WTC11 (cell line): Measurements from ENCODE around the gene ANKRA2. TPM values are rescaled to one million over a fixed set of nuclear protein-coding genes. Genes with fewer than 3 reads are reported as not detected.

ENCODE experiments used
- ATAC-seq: fragments of 200-7000 bp; cut with Tn5 transposase; 2 replicates; pipeline ENCODE4 v1.10.0; 2021; ENCODE audit warnings: mild to moderate bottlenecking, moderate library complexity
- CTCF ChIA-PET: fragments of 300-600 bp; sonication (Branson Sonifier 250); formaldehyde crosslinking; loops from one replicate; lab custom pipeline; 2021; ENCODE audit warnings: antibody characterized with exemption; lab: Charles Lee
- POLR2A ChIA-PET: fragments of 350-600 bp; sonication (Branson Sonifier 250); formaldehyde crosslinking; loops from one replicate; lab custom pipeline; 2021; ENCODE audit warnings: antibody characterized with exemption; lab: Charles Lee
- DNase-seq: peaks from one replicate; pipeline ENCODE4 v3.0.0; 2021; ENCODE audit warnings: low spot score
- H3K27ac Mint-ChIP-seq: 2 replicates; pipeline ENCODE4 v1.8.0; 2021; ENCODE audit warnings: mixed read lengths
- H3K27me3 Mint-ChIP-seq: 2 replicates; pipeline ENCODE4 v1.8.0; 2021; ENCODE audit warnings: low read depth, mild to moderate bottlenecking, moderate library complexity, mixed read lengths
- H3K36me3 Mint-ChIP-seq: 2 replicates; pipeline ENCODE4 v1.8.0; 2021; ENCODE audit warnings: mixed read lengths
- H3K4me1 Mint-ChIP-seq: 2 replicates; pipeline ENCODE4 v1.8.0; 2022; ENCODE audit warnings: mixed read lengths
- H3K4me3 Mint-ChIP-seq: 2 replicates; pipeline ENCODE4 v1.8.0; 2021; ENCODE audit warnings: mild to moderate bottlenecking, moderate library complexity, mixed read lengths
- H3K9me3 Mint-ChIP-seq: 2 replicates; pipeline ENCODE4 v1.8.0; 2021; ENCODE audit warnings: mixed read lengths
- CTCF ChIP-seq: fragments of 200-600 bp; IDR thresholded peaks from 2 replicates; pipeline ENCODE4 v1.8.0; 2022; ENCODE audit warnings: antibody characterized with exemption
- E2F5 ChIP-seq: sonication (generic); formaldehyde crosslinking; IDR thresholded peaks from 2 replicates; pipeline ENCODE4 v1.8.1; 2022; ENCODE audit warnings: mild to moderate bottlenecking, moderate library complexity, missing genetic modification reagents
- EMX1 ChIP-seq: fragments of 250-450 bp; sonication (Bioruptor Pico); IDR thresholded peaks from 2 replicates; pipeline ENCODE4 v1.8.0; 2021; ENCODE audit warnings: mild to moderate bottlenecking
- ETV6 ChIP-seq: sonication (generic); formaldehyde crosslinking; IDR thresholded peaks from 2 replicates; pipeline ENCODE4 v1.8.1; 2022; ENCODE audit warnings: mild to moderate bottlenecking, missing genetic modification reagents
- FOXP1 ChIP-seq: sonication (generic); formaldehyde crosslinking; IDR thresholded peaks from 2 replicates; pipeline ENCODE4 v1.8.0; 2022; ENCODE audit warnings: missing genetic modification reagents, mild to moderate bottlenecking, moderate library complexity, borderline replicate concordance
- MXD4 ChIP-seq: fragments of 250-450 bp; sonication (Bioruptor Pico); IDR thresholded peaks from 2 replicates; pipeline ENCODE4 v1.8.0; 2021; ENCODE audit warnings: mild to moderate bottlenecking, moderate library complexity, borderline replicate concordance
- NFYB ChIP-seq: sonication (generic); formaldehyde crosslinking; conservative IDR thresholded peaks from 2 replicates; pipeline ENCODE4 v1.8.0; 2022; ENCODE audit warnings: low read depth, missing genetic modification reagents
- OVOL2 ChIP-seq: fragments of 250-450 bp; sonication (Bioruptor Pico); IDR thresholded peaks from 2 replicates; pipeline ENCODE4 v1.9.0; 2021; ENCODE audit warnings: mild to moderate bottlenecking, borderline replicate concordance
- PREB ChIP-seq: sonication (generic); formaldehyde crosslinking; IDR thresholded peaks from 2 replicates; pipeline ENCODE4 v1.8.1; 2022; ENCODE audit warnings: mild to moderate bottlenecking, missing genetic modification reagents, moderate library complexity, borderline replicate concordance
- PRRX2 ChIP-seq: fragments of 250-450 bp; sonication (Bioruptor Pico); IDR thresholded peaks from 2 replicates; pipeline ENCODE4 v1.8.0; 2021; ENCODE audit warnings: mild to moderate bottlenecking
- SOX15 ChIP-seq: fragments of 250-450 bp; sonication (Bioruptor Pico); IDR thresholded peaks from 2 replicates; pipeline ENCODE4 v1.9.0; 2021; ENCODE audit warnings: mild to moderate bottlenecking
- SP1 ChIP-seq: sonication (generic); formaldehyde crosslinking; conservative IDR thresholded peaks from 2 replicates; pipeline ENCODE4 v1.8.1; 2022; ENCODE audit warnings: missing genetic modification reagents
- TEAD4 ChIP-seq: sonication (generic); formaldehyde crosslinking; IDR thresholded peaks from 2 replicates; pipeline ENCODE4 v1.8.0; 2022; ENCODE audit warnings: mild to moderate bottlenecking, missing genetic modification reagents
- ZNF121 ChIP-seq: sonication (generic); formaldehyde crosslinking; IDR thresholded peaks from 2 replicates; pipeline ENCODE4 v1.8.0; 2023; ENCODE audit warnings: missing genetic modification reagents
- ZNF281 ChIP-seq: sonication (generic); formaldehyde crosslinking; IDR thresholded peaks from 2 replicates; pipeline ENCODE4 v1.8.0; 2023; ENCODE audit warnings: mild to moderate bottlenecking, missing genetic modification reagents
- total RNA-seq: library from RNA; stranded (reverse); gene quantifications from 3 replicates; pipeline ENCODE4 v1.2.3, GENCODE V29; 2021
- TF ChIP-seq, protein P1 (sequence below): sonication (generic); formaldehyde crosslinking; IDR thresholded peaks from 2 replicates; pipeline ENCODE4 v1.8.1; 2023; ENCODE audit warnings: mild to moderate bottlenecking, missing genetic modification reagents, moderate library complexity
- TF ChIP-seq, protein P2 (sequence below): sonication (generic); formaldehyde crosslinking; IDR thresholded peaks from 2 replicates; pipeline ENCODE4 v1.8.0; 2023; ENCODE audit warnings: missing genetic modification reagents, mild to moderate bottlenecking, borderline replicate concordance

Gene ANKRA2
- total RNA-seq, 1 experiment from 2014 or later = 17.7 TPM

DNA sequence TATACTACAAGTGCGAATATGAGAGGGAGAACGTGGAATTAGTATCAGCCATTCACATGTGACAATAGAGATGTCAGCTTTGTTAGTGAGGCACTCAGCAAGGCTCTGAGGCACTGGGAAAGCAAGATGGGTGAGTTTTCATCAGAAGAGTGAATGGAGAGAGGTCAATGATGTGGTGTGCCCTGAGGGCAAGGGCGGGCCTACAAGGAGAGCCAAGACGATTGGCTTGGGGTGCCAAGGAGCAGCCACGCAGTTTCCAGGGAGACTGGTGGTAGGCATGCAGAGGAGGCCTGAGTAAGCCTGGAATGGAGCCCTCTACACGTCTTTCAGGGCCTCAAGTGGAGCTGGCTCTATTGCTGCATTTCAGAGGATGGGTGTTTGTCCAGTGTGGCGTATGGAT is 42.5 kb downstream of the ANKRA2 start:
- DNase-seq (no peak), ATAC-seq (no peak)
- Mint-ChIP-seq H3K4me3 (no peak overlapping the region), H3K27ac (no peak overlapping the region), H3K27me3 (no peaks in the 10 kb centered on the region), H3K9me3 (no peaks in the 10 kb centered on the region), H3K4me1 (peaks cover 9% of the 10 kb centered on the region), H3K36me3 (no peaks in the 10 kb centered on the region)
- CTCF ChIA-PET = interaction anchor here (1.2 kb wide), 1 partner anchor 36 kb away, joined by 3 read pairs; no protein-coding TSS in a partner anchor
- POLR2A ChIA-PET = no interaction called here
- no peak for TF ChIP-seq SP1 (CRISPR knock-in tag)
- no peak for TF ChIP-seq FOXP1 (CRISPR knock-in tag)
- TF ChIP-seq EMX1 = no peak
- no peak for TF ChIP-seq PRRX2 (CRISPR knock-in tag)
- no peak for TF ChIP-seq ETV6
- TF ChIP-seq, protein P1, sequence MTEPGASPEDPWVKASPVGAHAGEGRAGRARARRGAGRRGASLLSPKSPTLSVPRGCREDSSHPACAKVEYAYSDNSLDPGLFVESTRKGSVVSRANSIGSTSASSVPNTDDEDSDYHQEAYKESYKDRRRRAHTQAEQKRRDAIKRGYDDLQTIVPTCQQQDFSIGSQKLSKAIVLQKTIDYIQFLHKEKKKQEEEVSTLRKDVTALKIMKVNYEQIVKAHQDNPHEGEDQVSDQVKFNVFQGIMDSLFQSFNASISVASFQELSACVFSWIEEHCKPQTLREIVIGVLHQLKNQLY (CRISPR knock-in tag) = no peak
- no peak for TF ChIP-seq OVOL2 (CRISPR knock-in tag)
- no peak for TF ChIP-seq ZNF281 (CRISPR knock-in tag)

DNA sequence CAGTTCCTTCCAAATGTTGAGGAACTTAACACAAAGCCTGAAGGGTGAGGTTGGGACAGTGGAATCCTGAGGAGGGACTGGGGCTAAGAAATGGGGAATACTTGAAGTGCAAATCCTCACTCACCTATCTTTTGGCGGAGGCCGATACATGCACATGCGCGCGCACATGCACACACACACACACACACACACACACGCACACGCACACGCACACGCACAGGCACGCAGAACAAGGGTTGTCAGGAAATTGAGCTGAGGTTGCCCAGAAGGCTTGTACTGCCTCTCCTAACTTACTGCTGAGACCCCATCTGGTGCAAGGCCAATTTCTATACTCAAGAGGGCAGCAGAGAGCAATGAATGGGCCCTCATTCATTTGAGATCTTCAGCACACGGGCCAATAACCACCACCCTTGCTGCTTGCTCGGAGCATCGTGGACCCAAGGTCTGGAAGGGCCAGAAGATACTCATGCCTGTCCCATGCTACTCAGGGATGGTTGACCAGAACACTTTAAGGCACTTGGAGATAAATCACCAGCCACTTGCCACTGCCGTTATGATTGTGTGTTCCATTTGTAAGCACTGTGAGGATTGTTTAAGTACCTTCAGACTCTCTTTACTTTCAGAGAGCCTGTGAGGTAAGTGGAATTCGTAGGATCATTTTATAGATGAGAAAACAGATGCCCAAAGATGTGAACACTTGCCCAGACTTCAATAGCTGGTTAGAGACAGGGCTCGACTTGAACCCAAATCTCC is 45.7 kb downstream of the ANKRA2 start:
- ChIA-PET CTCF (interaction anchor here (0.6 to 2.2 kb wide), 18 partner anchors 9 to 318 kb away, joined by 3 to 14 read pairs (median 4); partner anchors contain the start of gene FOXD1), POLR2A (interaction anchor here (1.4 kb wide), 1 partner anchor 17 kb away, joined by 4 read pairs; no protein-coding TSS in a partner anchor)
- peak; percentile 97 for TF ChIP-seq ZNF121
- TF ChIP-seq TEAD4 (CRISPR knock-in tag) = no peak
- TF ChIP-seq SOX15 (CRISPR knock-in tag) = no peak
- TF ChIP-seq CTCF = peak; percentile 74
- Mint-ChIP-seq H3K27me3 (no peaks in the 10 kb centered on the region), H3K4me1 (peaks cover 15% of the 10 kb centered on the region), H3K9me3 (no peaks in the 10 kb centered on the region), H3K27ac (no peak overlapping the region), H3K36me3 (no peaks in the 10 kb centered on the region), H3K4me3 (no peak overlapping the region; the same call in 1 of the 2 replicates)
- peak; percentile 77 for DNase-seq
- ATAC-seq = peak; percentile 98

DNA sequence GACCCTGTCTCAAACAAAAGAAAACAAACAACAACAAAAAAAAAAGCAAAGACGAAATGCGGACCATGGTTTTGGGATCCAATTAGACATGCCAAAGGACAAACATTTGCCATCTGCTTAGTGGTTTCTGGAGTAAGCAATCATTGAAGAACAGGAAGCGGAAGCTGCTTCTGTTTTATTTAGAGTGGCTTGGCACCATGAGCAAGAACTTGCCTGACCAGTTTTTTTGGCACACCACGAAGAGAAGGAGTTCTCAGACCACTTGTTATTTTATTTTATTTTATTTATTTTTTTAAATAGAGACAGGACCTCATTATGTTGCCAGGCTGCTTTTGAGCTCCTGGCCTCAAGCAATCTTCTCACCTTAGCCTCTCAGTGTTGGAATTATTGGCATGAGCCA is 50.2 kb downstream of the ANKRA2 start:
- peaks cover 2% of the 10 kb centered on the region; the same call in 1 of the 2 replicates for H3K27me3 Mint-ChIP-seq
- CTCF ChIA-PET = interaction anchor here (1.1 to 2.0 kb wide), 3 partner anchors 22 to 64 kb away, joined by 3 to 9 read pairs (median 5); no protein-coding TSS in a partner anchor
- TF ChIP-seq NFYB (CRISPR knock-in tag) = no peak
- TF ChIP-seq PREB (CRISPR knock-in tag) = no peak
- TF ChIP-seq E2F5 (CRISPR knock-in tag) = no peak
- TF ChIP-seq, protein P2, sequence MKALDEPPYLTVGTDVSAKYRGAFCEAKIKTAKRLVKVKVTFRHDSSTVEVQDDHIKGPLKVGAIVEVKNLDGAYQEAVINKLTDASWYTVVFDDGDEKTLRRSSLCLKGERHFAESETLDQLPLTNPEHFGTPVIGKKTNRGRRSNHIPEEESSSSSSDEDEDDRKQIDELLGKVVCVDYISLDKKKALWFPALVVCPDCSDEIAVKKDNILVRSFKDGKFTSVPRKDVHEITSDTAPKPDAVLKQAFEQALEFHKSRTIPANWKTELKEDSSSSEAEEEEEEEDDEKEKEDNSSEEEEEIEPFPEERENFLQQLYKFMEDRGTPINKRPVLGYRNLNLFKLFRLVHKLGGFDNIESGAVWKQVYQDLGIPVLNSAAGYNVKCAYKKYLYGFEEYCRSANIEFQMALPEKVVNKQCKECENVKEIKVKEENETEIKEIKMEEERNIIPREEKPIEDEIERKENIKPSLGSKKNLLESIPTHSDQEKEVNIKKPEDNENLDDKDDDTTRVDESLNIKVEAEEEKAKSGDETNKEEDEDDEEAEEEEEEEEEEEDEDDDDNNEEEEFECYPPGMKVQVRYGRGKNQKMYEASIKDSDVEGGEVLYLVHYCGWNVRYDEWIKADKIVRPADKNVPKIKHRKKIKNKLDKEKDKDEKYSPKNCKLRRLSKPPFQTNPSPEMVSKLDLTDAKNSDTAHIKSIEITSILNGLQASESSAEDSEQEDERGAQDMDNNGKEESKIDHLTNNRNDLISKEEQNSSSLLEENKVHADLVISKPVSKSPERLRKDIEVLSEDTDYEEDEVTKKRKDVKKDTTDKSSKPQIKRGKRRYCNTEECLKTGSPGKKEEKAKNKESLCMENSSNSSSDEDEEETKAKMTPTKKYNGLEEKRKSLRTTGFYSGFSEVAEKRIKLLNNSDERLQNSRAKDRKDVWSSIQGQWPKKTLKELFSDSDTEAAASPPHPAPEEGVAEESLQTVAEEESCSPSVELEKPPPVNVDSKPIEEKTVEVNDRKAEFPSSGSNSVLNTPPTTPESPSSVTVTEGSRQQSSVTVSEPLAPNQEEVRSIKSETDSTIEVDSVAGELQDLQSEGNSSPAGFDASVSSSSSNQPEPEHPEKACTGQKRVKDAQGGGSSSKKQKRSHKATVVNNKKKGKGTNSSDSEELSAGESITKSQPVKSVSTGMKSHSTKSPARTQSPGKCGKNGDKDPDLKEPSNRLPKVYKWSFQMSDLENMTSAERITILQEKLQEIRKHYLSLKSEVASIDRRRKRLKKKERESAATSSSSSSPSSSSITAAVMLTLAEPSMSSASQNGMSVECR (CRISPR knock-in tag) = no peak
- TF ChIP-seq MXD4 (CRISPR knock-in tag) = no peak

More for the DNA sequence above, 50.2 kb downstream of the ANKRA2 start:
- peaks cover 11% of the 10 kb centered on the region for H3K4me1 Mint-ChIP-seq
- ATAC-seq (no peak), DNase-seq (no peak)
- POLR2A ChIA-PET = no interaction called here
- no peaks in the 10 kb centered on the region for H3K36me3 Mint-ChIP-seq
- no peak overlapping the region for H3K4me3 Mint-ChIP-seq
- H3K9me3 Mint-ChIP-seq = no peaks in the 10 kb centered on the region
- H3K27ac Mint-ChIP-seq = no peak overlapping the region
